ENCODE results near the gene CNTNAP2. TPM values are rescaled to one million over a fixed set of nuclear protein-coding genes. Genes with fewer than 3 reads are reported as not detected.

Gene CNTNAP2
- total and polyA plus RNA-seq, 2 of the 8 experiments (the other 6 are each of a cell fraction or from before 2014, with no cell fraction given) = 27.9 to 71.0 TPM

GRCh38 chr7:148390381-148390780 lies 2273.8 kb downstream of the CNTNAP2 start:
- Histone ChIP-seq H4K8ac (ENCODE audit: extremely low read depth, insufficient read depth, low read length) (no peak overlapping the region), H4K91ac (replicated peaks; ENCODE audit: insufficient read length, low read length) (no peak overlapping the region), H3K79me2 (ENCODE audit: control insufficient read depth in 1 of 2, insufficient read depth in 2 of 2, low read length in 2 of 2) (peaks cover 0 to 16% of the 10 kb centered on the region in 2 experiments; a peak in 2 of 4 replicates), H2BK20ac (ENCODE audit: low read length) (no peak overlapping the region), H3K36me3 (ENCODE audit: control insufficient read depth in 2 of 4, insufficient read depth in 4 of 4, low read length in 3 of 4) (peaks cover 0 to 15% (median 6%) of the 10 kb centered on the region in 4 experiments; a peak in 4 of 8 replicates), H2AK5ac (ENCODE audit: low read depth, low read length) (no peak overlapping the region), H3K27ac (ENCODE audit: low read depth, low read length) (no peak overlapping the region), H3K56ac (replicated peaks; ENCODE audit: insufficient read length, low read depth, low read length) (no peak overlapping the region), H4K5ac (ENCODE audit: insufficient read length, low read depth, low read length) (no peak overlapping the region), H2AFZ (ENCODE audit: low read length) (no peak overlapping the region), H3K4me3 (ENCODE audit: extremely low read depth in 1 of 4, insufficient read depth in 2 of 4, low read depth in 3 of 4, low read length in 4 of 4) (no peak overlapping the region), H3K23ac (ENCODE audit: insufficient read length) (no peak overlapping the region), H3K23me2 (ENCODE audit: low read depth, low read length) (no peaks in the 10 kb centered on the region), H2BK15ac (ENCODE audit: low read length) (no peak overlapping the region), H3K9me3 (ENCODE audit: insufficient read depth in 2 of 2, low read depth in 1 of 2, low read length in 1 of 2) (peaks cover 9 to 12% of the 10 kb centered on the region in 2 experiments), H2BK120ac (replicated peaks; ENCODE audit: low read depth, low read length) (no peak overlapping the region), H2BK5ac (ENCODE audit: low read depth, low read length) (no peak overlapping the region), H2BK12ac (ENCODE audit: low read depth, low read length) (no peak overlapping the region), H3K4me2 (ENCODE audit: insufficient read depth in 1 of 2, low read depth in 2 of 2, low read length in 2 of 2) (no peak overlapping the region), H4K20me1 (replicated peaks in 1 of 2; ENCODE audit: control insufficient read depth in 1 of 2, insufficient read depth in 2 of 2, low read length in 2 of 2) (no peaks in the 10 kb centered on the region), H3K4ac (replicated peaks; ENCODE audit: insufficient read length, low read depth, low read length) (no peak overlapping the region), H3K14ac (ENCODE audit: insufficient read length) (no peak overlapping the region), H3K18ac (ENCODE audit: extremely low read depth, low read length) (no peak overlapping the region), H3K9ac (replicated peaks in 1 of 4; ENCODE audit: extremely low read depth in 1 of 4, low read depth in 3 of 4, low read length in 3 of 4) (no peak overlapping the region), H3K27me3 (replicated peaks in 1 of 4; ENCODE audit: control insufficient read depth in 3 of 4, extremely low read depth in 1 of 4, insufficient read depth in 3 of 4, low read length in 3 of 4) (no peaks in the 10 kb centered on the region), H3K79me1 (ENCODE audit: low read depth, low read length) (no peaks in the 10 kb centered on the region), H3K4me1 (replicated peaks in 1 of 4; ENCODE audit: control insufficient read depth in 3 of 4, insufficient read depth in 4 of 4, low read length in 3 of 4) (peaks cover 4 to 13% (median 10%) of the 10 kb centered on the region in 4 experiments)
- no peak for TF ChIP-seq HDAC6 (IDR thresholded peaks at IDR 0.05; ENCODE audit: low read depth, low read length)
- TF ChIP-seq POLR2A (IDR thresholded peaks at IDR 0.05; ENCODE audit: control extremely low read depth in 1 of 2, low read depth in 2 of 2, low read length in 2 of 2) = no peak
- TF ChIP-seq, protein P1, sequence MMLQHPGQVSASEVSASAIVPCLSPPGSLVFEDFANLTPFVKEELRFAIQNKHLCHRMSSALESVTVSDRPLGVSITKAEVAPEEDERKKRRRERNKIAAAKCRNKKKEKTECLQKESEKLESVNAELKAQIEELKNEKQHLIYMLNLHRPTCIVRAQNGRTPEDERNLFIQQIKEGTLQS (IDR thresholded peaks at IDR 0.05; ENCODE audit: insufficient read depth, low read depth, low read length) = no peak
- TF ChIP-seq USF2 (IDR thresholded peaks at IDR 0.05; ENCODE audit: low read length) = no peak
- TF ChIP-seq ZNF274 (IDR thresholded peaks at IDR 0.05; ENCODE audit: borderline replicate concordance, extremely low read depth, low read length) = no peak
- TF ChIP-seq KDM4A (IDR thresholded peaks at IDR 0.05; ENCODE audit: low read depth, low read length, severe bottlenecking) = no peak
- TF ChIP-seq SP1 (IDR thresholded peaks at IDR 0.05; ENCODE audit: low read depth, low read length) = no peak
- TF ChIP-seq JUN (IDR thresholded peaks at IDR 0.05; ENCODE audit: low read depth, low read length) = no peak
- TF ChIP-seq, protein P2, sequence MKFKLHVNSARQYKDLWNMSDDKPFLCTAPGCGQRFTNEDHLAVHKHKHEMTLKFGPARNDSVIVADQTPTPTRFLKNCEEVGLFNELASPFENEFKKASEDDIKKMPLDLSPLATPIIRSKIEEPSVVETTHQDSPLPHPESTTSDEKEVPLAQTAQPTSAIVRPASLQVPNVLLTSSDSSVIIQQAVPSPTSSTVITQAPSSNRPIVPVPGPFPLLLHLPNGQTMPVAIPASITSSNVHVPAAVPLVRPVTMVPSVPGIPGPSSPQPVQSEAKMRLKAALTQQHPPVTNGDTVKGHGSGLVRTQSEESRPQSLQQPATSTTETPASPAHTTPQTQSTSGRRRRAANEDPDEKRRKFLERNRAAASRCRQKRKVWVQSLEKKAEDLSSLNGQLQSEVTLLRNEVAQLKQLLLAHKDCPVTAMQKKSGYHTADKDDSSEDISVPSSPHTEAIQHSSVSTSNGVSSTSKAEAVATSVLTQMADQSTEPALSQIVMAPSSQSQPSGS (IDR thresholded peaks at IDR 0.05; ENCODE audit: low read length) = no peak
- no peak for TF ChIP-seq NRF1 (IDR thresholded peaks at IDR 0.05; ENCODE audit: low read depth, low read length)
- DNase-seq (ENCODE audit: low read depth in 1 of 2, low spot score in 2 of 2) = peak in 1 of 2 experiments; percentile 3
- ChIA-PET CTCF (ENCODE audit: partially characterized antibody) (no interaction called here), POLR2A (ENCODE audit: partially characterized antibody) (no interaction called here)
- FAIRE-seq = no peak
